PC-9 (cell line): ENCODE measurements around the gene TVP23B. TPM values are rescaled to one million over a fixed set of nuclear protein-coding genes. Genes with fewer than 3 reads are reported as not detected.

Source experiments
- BruUV-seq: library from RNA; stranded (reverse); fragments of 400-500 nt; replicated peaks from 2 replicates; lab custom pipeline; 2021; lab: Mats Ljungman, UMichigan
- CTCF ChIA-PET: fragments of 300-600 bp; sonication (Branson Sonifier 250); formaldehyde crosslinking; loops from one replicate; lab custom pipeline; 2022; ENCODE audit warnings: antibody characterized with exemption; lab: Charles Lee
- POLR2A ChIA-PET: fragments of 300-600 bp; sonication (Branson Sonifier 250); formaldehyde crosslinking; loops from one replicate; lab custom pipeline; 2022; ENCODE audit warnings: antibody characterized with exemption; ENCODE audit not compliant: unreplicated experiment; lab: Charles Lee
- DNase-seq, 2 experiments: peaks; one replicate each; pipeline versions ENCODE4 v3.0.0 to v3.0.0-alpha.2; 2015 to 2022; ENCODE audit warnings: mixed read lengths in 1 of 2
- H2AFZ ChIP-seq: fragments of 200-600 bp; sonication (generic); 2 replicates; pipeline ENCODE4 v1.8.1; 2017; ENCODE audit warnings: antibody characterized with exemption
- H3F3A ChIP-seq: fragments of 200-600 bp; sonication (generic); 2 replicates; pipeline ENCODE4 v1.8.1; 2017; ENCODE audit warnings: antibody characterized with exemption, mild to moderate bottlenecking, low read depth; ENCODE audit not compliant: insufficient read depth
- H3K27ac ChIP-seq: fragments of 200-600 bp; sonication (generic); 2 replicates; pipeline ENCODE4 v1.6.1; 2016; ENCODE audit warnings: mixed run types
- H3K27me3 ChIP-seq: fragments of 200-600 bp; sonication (generic); 2 replicates; pipeline ENCODE4 v1.6.1; 2016; ENCODE audit warnings: low read depth, mixed run types; ENCODE audit not compliant: insufficient read depth
- H3K36me3 ChIP-seq: fragments of 200-600 bp; sonication (generic); 2 replicates; pipeline ENCODE4 v1.6.1; 2016; ENCODE audit warnings: low read depth, mixed run types
- H3K4me1 ChIP-seq: fragments of 200-600 bp; sonication (generic); replicated peaks from 2 replicates; pipeline ENCODE4 v1.6.1; 2016; ENCODE audit warnings: mixed run types; ENCODE audit not compliant: insufficient read depth
- H3K4me2 ChIP-seq: fragments of 200-600 bp; sonication (generic); 2 replicates; pipeline ENCODE4 v1.6.1; 2017; ENCODE audit warnings: mixed run types
- H3K4me3 ChIP-seq: fragments of 200-600 bp; sonication (generic); 2 replicates; pipeline ENCODE4 v1.6.1; 2016; ENCODE audit warnings: mixed run types
- H3K79me2 ChIP-seq: fragments of 200-600 bp; sonication (generic); 2 replicates; pipeline ENCODE4 v1.6.1; 2017; ENCODE audit warnings: low read depth, mixed run types
- H3K9me2 ChIP-seq: fragments of 200-600 bp; sonication (generic); 2 replicates; pipeline ENCODE4 v1.8.1; 2017; ENCODE audit warnings: mild to moderate bottlenecking; ENCODE audit not compliant: insufficient read depth
- H3K9me3 ChIP-seq: fragments of 200-600 bp; sonication (generic); 2 replicates; pipeline ENCODE4 v1.8.1; 2016; ENCODE audit warnings: low read depth; ENCODE audit not compliant: insufficient read depth
- H4K20me1 ChIP-seq: fragments of 200-600 bp; sonication (generic); 2 replicates; pipeline ENCODE4 v1.8.1; 2017; ENCODE audit not compliant: insufficient read depth
- EZH2 ChIP-seq: fragments of 200-600 bp; sonication (generic); IDR thresholded peaks from 2 replicates; pipeline ENCODE4 v1.8.0; 2017; ENCODE audit warnings: antibody characterized with exemption, low read depth
- intact Hi-C: fragments of 100-400 bp; cut with micrococcal nuclease; formaldehyde crosslinking; loops from one replicate; pipeline ENCODE4 v1.10.0; 2022; ENCODE audit not compliant: unreplicated experiment
- total RNA-seq: library from RNA; stranded (reverse); gene quantifications from 2 replicates; pipeline ENCODE4 v1.2.3, GENCODE V29; 2021
- TF ChIP-seq, protein P1 (sequence below): fragments of 200-600 bp; sonication (generic); conservative IDR thresholded peaks from 2 replicates; pipeline ENCODE4 v1.6.1; 2017; ENCODE audit warnings: mixed run types, antibody characterized with exemption, mild to moderate bottlenecking, moderate library complexity

The TVP23B gene
- total RNA-seq, 1 experiment from 2014 or later = 56.4 TPM

DNA sequence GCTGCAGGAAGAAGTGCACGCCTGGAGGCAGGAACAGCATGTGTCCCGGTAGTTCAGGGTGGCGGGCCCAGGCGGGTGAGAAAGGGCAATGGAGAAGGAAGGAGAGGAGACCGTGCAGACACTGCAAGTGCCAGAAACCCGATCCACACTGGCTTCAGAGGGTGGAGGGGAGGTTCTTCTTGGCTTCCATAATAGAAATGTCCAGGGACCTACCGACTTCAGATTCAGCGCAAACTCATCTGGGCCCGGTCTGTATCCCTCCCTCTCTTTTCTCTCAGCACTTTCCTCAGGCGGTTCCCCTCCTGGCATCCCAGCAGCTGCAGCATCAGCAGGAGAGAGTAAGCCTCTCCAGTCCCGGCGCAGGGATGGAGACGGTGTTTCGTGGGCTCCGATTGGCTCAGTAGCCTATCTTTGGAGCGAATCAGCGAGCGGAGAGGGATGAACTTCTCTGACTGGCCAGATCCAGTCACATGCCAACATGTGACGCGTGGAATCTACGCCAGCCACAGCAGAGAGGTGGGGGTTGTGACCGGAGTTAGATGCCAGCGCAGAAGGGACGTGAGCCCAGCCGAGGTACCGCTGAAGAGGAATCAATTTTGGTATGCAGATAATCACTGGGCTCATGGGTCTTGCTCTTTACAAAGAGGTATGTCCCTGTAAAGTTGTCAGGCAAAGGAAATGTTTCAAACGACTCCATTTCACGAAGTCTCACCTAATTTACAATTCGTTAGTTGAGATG, 75.0 kb downstream of the TVP23B start:
- peaks cover 22% of the 10 kb centered on the region for H3K4me1 ChIP-seq
- TF ChIP-seq EZH2 = no peak
- TF ChIP-seq, protein P1, sequence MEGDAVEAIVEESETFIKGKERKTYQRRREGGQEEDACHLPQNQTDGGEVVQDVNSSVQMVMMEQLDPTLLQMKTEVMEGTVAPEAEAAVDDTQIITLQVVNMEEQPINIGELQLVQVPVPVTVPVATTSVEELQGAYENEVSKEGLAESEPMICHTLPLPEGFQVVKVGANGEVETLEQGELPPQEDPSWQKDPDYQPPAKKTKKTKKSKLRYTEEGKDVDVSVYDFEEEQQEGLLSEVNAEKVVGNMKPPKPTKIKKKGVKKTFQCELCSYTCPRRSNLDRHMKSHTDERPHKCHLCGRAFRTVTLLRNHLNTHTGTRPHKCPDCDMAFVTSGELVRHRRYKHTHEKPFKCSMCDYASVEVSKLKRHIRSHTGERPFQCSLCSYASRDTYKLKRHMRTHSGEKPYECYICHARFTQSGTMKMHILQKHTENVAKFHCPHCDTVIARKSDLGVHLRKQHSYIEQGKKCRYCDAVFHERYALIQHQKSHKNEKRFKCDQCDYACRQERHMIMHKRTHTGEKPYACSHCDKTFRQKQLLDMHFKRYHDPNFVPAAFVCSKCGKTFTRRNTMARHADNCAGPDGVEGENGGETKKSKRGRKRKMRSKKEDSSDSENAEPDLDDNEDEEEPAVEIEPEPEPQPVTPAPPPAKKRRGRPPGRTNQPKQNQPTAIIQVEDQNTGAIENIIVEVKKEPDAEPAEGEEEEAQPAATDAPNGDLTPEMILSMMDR = no peak
- no peaks in the 10 kb centered on the region for H3K36me3 ChIP-seq
- peak overlapping the region; percentile 76 for H3K4me2 ChIP-seq
- H3K27ac ChIP-seq = no peak overlapping the region
- H2AFZ ChIP-seq = peak overlapping the region; percentile 94
- no peaks in the 10 kb centered on the region for H3K9me2 ChIP-seq
- BruUV-seq = no TSS peak
- H3K4me3 ChIP-seq = peak overlapping the region; percentile 59
- CTCF ChIA-PET = no interaction called here
- peaks cover 28% of the 10 kb centered on the region for H3K79me2 ChIP-seq
- peak; percentile 89 to 92 for DNase-seq
- no peaks in the 10 kb centered on the region for H4K20me1 ChIP-seq
- no peaks in the 10 kb centered on the region for H3K9me3 ChIP-seq
- POLR2A ChIA-PET = interaction anchor here (0.6 kb wide), 3 partner anchors 12 to 1102 kb away, joined by 3 to 5 read pairs (median 3); no protein-coding TSS in a partner anchor
- no peaks in the 10 kb centered on the region for H3K27me3 ChIP-seq
- peaks cover 3% of the 10 kb centered on the region; the same call in 1 of the 2 replicates for H3F3A ChIP-seq
- intact Hi-C loops = loop anchor here (5.0 kb wide), 1 partner anchor 146 kb away; the partner anchor contains the start of gene FAM83G

Other genes with a start within 250 kb of the TVP23B start
- gene TBC1D28, start 136.8 kb upstream of the TVP23B start, total RNA-seq = not detected in 2 replicates
- gene FOXO3B, start 98.9 kb upstream of the TVP23B start, total RNA-seq = 6.2 and 8.3 TPM in 2 replicates
- 5.3 and 6.1 TPM in 2 replicates for gene FBXW10, start 37.1 kb upstream of the TVP23B start, total RNA-seq
- gene PRPSAP2, start 76.9 kb downstream of the TVP23B start, total RNA-seq = 37.2 and 50.0 TPM in 2 replicates
- gene SLC5A10, start 171.0 kb downstream of the TVP23B start, total RNA-seq = 0.08 and 0.17 TPM in 2 replicates
- 30.2 and 30.4 TPM in 2 replicates for gene FAM83G, start 223.6 kb downstream of the TVP23B start, total RNA-seq